Stomach smooth muscle (tissue), 2 donors: ENCODE data around the gene STK16.
"Not testable (repeated sequence)": the region's sequence is repeated elsewhere in the genome, so short reads cannot be mapped to it uniquely, and the experiment has no call there.

Experiments used
- H3K27ac ChIP-seq: one replicate; pipeline ENCODE4 v1.7.0; 2013; ENCODE audit warnings: mild to moderate bottlenecking, low read length, inconsistent platforms
- H3K27me3 ChIP-seq, 2 donors: one replicate each; pipeline ENCODE4 v1.7.0; 2013; ENCODE audit warnings: low read length in 2 of 2; ENCODE audit not compliant: insufficient read depth in 2 of 2, control insufficient read depth in 1 of 2
- H3K36me3 ChIP-seq, 2 donors: one replicate each; pipeline ENCODE4 v1.7.0; 2013; ENCODE audit warnings: low read length in 2 of 2; ENCODE audit not compliant: control insufficient read depth in 2 of 2, insufficient read depth in 2 of 2
- H3K4me1 ChIP-seq: one replicate; pipeline ENCODE4 v1.7.0; 2013; ENCODE audit warnings: low read length; ENCODE audit not compliant: control insufficient read depth, insufficient read depth
- H3K4me3 ChIP-seq, 2 donors: one replicate each; pipeline ENCODE4 v1.7.0; 2013; ENCODE audit warnings: low read length in 2 of 2
- H3K9ac ChIP-seq, 2 donors: one replicate each; pipeline ENCODE4 v1.7.0; 2013; ENCODE audit warnings: low read length in 2 of 2, mild to moderate bottlenecking in 1 of 2
- H3K9me3 ChIP-seq, 2 donors: one replicate each; pipeline ENCODE4 v1.7.0; 2013; ENCODE audit warnings: low read length in 2 of 2; ENCODE audit not compliant: control insufficient read depth in 2 of 2
- donor health status: healthy.
- donor health status: Pancreatic carcinoma.

Gene STK16

DNA sequence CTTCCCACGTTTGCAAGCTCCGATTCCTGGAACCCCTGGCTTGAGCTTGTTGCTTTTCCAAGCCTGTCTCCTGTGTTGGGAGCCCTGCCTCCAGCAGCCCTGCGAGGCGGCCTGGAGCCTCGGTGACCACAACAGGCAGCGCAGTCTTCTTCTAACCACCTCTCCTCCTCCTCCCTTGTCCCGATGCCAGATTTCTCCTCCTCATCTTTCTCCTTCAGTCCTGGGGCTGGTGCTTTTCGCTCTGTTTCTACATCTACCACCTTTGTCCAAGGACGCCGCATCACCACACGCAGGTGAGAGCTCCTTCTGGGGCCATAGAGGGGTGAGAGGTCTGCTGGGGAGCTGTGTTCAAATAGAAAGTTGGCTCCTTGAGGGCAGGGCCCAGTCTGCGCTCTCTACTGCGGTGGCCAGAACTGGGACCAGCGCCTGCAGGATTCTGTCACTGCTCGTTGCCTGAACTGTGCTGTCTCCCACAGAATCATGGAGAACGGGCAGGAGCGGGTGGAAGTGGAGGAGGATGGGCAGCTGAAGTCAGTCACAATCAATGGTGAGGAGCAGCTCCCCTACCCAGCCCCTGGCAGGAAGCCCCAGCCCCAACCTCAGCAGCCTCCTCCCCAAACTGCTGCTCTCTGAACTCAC, 37.8 kb downstream of the STK16 start:
- Histone ChIP-seq H3K27me3 (no peaks in the 10 kb centered on the region), H3K9me3 (no peaks in the 10 kb centered on the region), H3K36me3 (peaks cover 46 to 48% of the 10 kb centered on the region in 2 donors), H3K4me1 (peaks cover 46% of the 10 kb centered on the region), H3K9ac (peak overlapping the region in 1 of 2 donors; percentile 21), H3K4me3 (no peak overlapping the region), H3K27ac (no peak overlapping the region)

DNA sequence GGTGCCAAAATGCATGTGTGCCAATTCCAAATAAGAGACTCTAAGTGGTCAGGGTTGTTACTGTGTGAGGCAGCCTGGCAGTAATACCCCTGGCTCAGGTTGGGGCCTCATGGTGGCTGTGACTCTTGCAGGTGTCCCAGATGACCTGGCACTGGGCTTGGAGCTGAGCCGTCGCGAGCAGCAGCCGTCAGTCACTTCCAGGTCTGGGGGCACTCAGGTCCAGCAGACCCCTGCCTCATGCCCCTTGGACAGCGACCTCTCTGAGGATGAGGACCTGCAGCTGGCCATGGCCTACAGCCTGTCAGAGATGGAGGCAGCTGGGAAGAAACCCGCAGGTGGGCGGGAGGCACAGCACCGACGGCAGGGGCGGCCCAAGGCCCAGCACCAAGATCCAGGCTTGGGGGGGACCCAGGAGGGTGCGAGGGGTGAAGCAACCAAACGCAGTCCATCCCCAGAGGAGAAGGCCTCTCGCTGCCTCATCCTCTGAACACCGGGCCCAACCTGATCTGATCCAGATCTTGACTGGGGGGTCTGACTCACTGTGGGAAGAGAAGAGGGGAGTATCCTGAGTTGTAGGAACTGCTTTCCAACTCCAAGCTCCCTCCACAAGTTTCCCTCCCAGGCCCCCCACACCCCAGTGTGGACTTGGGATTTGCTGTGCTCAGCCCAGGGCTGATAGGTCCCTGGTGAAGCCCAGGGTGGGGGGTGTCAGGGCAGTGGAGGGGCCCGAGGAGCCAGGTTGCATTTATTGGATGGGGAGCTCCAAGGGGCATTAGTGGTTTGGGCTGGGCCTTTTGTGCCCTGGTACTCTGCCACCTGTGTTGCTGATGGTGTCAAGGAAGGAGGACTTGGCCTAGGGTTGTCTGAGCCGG, 39.5 kb downstream of the STK16 start:
- H3K27ac ChIP-seq: no peak overlapping the region
- peaks cover 42% of the 10 kb centered on the region for H3K4me1 ChIP-seq
- H3K4me3 ChIP-seq: no peak overlapping the region
- peaks cover 46 to 48% of the 10 kb centered on the region in 2 donors for H3K36me3 ChIP-seq
- H3K9ac ChIP-seq: no peak overlapping the region
- H3K27me3 ChIP-seq: no peaks in the 10 kb centered on the region
- no peaks in the 10 kb centered on the region for H3K9me3 ChIP-seq

DNA sequence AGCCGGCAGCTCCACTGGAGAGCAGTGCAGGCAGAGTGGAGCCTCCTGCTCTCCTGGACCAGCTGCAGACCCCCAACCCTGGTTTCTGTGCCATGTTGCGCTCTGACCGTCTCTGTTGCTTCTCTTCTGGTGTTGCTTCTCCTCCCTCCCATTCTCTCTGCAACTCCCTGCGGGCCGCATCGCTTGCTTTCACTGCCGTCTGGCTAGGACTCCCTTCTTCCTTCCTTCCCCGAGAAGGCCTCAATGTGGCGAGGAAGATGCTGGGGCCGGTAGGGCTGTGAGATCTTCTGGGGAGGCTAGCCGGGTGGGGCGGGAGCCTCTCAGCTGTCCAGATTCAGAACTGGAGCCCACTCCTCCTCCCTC, 40.1 kb downstream of the STK16 start:
- Histone ChIP-seq H3K4me1 (peaks cover 41% of the 10 kb centered on the region), H3K36me3 (peaks cover 46 to 48% of the 10 kb centered on the region in 2 donors), H3K27ac (no peak overlapping the region), H3K9me3 (no peaks in the 10 kb centered on the region), H3K9ac (no peak overlapping the region), H3K4me3 (no peak overlapping the region), H3K27me3 (no peaks in the 10 kb centered on the region)

DNA sequence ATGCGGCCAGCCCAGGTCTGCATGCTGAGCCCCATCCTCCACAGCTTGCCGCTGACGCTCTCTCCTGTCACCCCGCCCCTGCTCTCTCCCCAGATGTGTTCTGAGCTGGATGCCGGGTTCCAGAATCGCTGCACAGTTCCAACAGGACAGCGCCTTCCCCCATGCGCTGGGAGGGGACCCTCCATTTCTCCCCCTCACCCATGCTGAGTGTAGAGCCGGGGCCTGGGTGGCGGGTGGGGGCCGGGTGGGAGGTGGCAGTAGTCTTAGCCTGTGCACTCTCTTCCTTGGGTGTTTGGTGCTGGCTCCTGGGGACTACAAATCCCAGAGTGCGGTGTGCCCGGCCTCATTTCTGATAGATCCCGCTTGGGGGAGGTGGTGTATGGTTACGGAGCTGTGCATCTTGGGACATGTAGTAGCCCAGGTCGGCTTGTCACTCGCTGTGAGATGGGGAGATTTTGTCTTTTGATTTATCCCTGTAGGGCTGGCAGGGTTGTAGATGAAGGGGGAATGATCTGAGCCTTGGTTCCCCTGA, 40.7 kb downstream of the STK16 start:
- Histone ChIP-seq H3K36me3 (peaks cover 42 to 43% of the 10 kb centered on the region in 2 donors), H3K9me3 (no peaks in the 10 kb centered on the region), H3K27me3 (no peaks in the 10 kb centered on the region), H3K4me3 (no peak overlapping the region), H3K4me1 (peaks cover 35% of the 10 kb centered on the region), H3K27ac (no peak overlapping the region), H3K9ac (no peak overlapping the region)

DNA sequence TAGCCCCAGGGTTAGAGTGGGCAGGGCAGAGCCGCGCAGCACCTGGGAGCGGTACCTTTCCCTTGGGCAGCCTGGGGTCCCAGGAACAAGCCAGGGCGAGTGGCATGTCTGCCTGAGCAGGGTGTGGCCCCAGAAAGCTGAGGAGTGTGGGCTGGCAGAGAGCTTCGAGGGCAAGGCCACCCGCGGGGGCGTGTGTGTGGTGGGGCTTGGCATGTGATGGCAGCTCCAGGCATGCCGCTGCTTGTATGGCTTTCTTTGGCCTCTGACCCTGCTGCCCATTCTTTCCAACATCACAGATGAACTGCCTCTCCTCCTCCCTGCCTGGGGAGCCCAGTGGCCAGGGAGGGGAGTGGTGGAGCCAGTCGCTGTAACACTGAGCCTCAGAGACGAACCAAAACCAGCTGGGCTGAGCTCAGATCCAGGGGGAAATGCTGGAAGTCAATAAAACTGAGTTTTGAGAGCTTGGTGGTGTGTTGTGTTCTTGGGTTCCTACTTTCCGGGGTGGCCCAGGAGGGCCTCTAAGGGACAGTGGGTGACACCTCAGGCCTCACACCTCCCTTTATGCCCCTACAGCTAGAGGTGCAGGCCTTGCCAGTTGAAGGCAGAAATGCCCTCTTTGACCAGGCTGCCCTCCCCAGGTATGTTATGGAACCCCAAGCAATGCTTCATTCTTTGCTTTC, 41.3 kb downstream of the STK16 start:
- H3K4me1 ChIP-seq: peaks cover 29% of the 10 kb centered on the region
- H3K36me3 ChIP-seq: peaks cover 36 to 37% of the 10 kb centered on the region in 2 donors
- no peak overlapping the region for H3K27ac ChIP-seq
- H3K4me3 ChIP-seq: no peak overlapping the region
- no peaks in the 10 kb centered on the region for H3K27me3 ChIP-seq
- H3K9me3 ChIP-seq: no peaks in the 10 kb centered on the region
- H3K9ac ChIP-seq: no peak overlapping the region

DNA sequence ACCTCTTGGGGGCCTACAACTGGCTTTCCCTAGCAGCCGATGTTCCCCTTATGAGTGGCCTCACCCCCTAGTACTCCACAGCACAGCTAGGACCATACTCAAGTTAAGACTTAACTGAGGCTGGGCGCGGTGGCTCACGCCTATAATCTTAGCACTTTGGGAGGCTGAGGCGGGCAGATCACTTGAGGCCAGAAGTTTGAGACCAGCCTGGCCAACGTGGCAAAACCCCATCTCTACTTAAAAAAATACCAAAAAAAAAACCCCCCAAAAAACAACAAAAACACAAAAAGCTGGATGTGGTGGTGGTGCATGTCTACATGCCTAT, 41.8 kb downstream of the STK16 start:
- peaks cover 31 to 32% of the 10 kb centered on the region in 2 donors for H3K36me3 ChIP-seq
- not testable (repeated sequence) for H3K9me3 ChIP-seq, H3K27ac ChIP-seq, H3K9ac ChIP-seq, H3K4me3 ChIP-seq, H3K27me3 ChIP-seq
- peaks cover 24% of the 10 kb centered on the region for H3K4me1 ChIP-seq

DNA sequence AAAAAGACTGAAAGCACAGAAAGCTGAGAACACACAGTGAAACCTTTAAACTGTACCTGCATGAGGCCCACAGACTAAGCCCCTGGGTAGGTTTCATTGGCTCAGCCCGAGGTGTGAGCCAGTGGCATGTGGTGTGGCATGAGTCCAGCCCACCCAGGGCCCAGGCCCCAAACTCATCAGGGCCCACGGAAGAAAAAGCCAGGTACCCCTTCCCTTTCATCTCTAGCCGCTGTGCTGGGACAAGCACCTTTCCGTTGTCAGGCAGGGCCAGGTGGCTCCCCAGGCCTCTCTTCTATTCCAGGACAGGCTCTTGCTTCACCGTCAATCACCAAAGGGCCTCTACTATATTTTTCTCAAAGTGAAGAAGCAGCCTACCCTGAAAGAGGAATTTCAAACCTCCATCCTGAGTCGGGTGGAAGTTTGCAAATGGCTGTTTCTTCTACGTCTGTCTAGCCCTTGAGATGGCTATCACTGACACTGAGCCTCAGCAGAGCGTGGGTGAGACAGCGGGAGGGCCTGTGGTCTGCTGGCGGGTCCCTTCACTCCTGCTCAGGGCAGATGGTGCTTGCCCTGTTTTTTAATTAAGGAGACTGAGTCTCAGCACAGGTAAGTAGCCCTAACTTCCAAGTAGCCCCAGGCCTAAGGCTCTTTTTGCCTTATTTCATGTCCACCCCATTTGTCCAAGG, 42.4 kb downstream of the STK16 start:
- no peaks in the 10 kb centered on the region for H3K27me3 ChIP-seq
- no peak overlapping the region for H3K27ac ChIP-seq
- H3K4me3 ChIP-seq: no peak overlapping the region

DNA sequence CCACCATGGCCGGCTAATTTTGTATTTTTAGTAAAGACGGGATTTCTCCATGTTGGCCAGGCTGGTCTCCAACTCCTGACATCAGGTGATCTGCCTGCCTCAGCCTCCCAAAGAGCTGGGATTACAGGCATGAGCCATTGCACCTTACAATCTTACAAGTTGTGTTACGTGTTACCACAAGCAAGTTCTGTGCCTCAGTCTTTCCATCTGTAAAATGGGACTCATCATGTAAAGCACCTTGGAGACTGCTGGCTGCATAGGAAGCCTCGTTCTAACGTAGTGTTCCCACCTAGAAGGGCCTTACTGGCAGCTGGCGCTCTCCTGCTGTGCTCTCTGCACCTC, 43.9 kb downstream of the STK16 start:
- Histone ChIP-seq H3K9ac (no peak overlapping the region), H3K4me3 (no peak overlapping the region), H3K27ac (peak overlapping the region; percentile 66), H3K36me3 (peaks cover 12% of the 10 kb centered on the region in 2 donors), H3K4me1 (peaks cover 27% of the 10 kb centered on the region), H3K27me3 (no peaks in the 10 kb centered on the region), H3K9me3 (no peaks in the 10 kb centered on the region)

More for the DNA sequence above, 42.4 kb downstream of the STK16 start:
- Histone ChIP-seq H3K9ac (no peak overlapping the region), H3K36me3 (peaks cover 25 to 26% of the 10 kb centered on the region in 2 donors), H3K9me3 (no peaks in the 10 kb centered on the region), H3K4me1 (peaks cover 23% of the 10 kb centered on the region)

DNA sequence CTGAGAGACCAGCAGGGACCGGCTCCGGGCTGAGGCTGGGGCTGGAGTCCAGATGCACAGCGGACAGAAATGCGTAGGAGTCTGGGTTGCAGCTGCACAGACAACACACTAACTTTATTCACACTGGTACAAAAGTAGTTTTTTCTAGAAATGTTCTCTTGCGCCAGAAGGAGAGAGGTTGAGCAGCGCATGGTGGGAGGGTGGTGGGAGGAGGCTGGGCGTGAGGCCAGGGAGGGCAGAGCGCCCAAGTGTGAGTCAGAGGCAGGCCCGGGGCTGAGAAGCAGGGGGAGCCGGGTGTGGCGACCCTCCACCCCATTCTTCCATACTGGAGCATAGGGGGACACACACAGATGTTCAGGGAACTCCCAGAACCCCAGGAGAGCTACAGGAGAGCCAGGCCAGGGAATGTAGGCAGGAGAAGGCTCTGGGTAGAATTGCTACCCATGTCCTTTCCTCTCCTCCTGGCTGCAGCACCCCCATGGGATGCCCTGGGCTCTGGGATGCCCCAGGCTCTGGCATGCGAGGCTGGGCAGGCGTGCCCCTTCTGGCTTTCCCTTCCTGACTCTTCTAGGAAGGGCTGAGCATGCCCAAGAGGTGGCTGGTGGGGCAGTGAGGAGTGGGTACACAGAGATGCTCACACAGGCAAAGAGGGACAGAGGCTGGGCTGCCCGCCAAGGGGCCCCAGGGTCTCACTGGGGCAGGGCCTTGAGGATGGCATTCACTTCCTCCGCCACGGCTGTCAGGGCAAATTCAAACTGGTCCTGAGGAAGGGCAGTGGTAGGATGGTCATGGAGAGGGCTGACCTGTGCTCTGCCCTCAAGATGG, 44.5 kb downstream of the STK16 start:
- H3K36me3 ChIP-seq: peaks cover 6% of the 10 kb centered on the region in 2 donors
- H3K4me1 ChIP-seq: peaks cover 28% of the 10 kb centered on the region
- H3K27ac ChIP-seq: peak overlapping the region; percentile 66
- H3K27me3 ChIP-seq: no peaks in the 10 kb centered on the region
- H3K4me3 ChIP-seq: no peak overlapping the region
- no peaks in the 10 kb centered on the region for H3K9me3 ChIP-seq
- peak overlapping the region in 1 of 2 donors; percentile 28 for H3K9ac ChIP-seq
